Measurements from ENCODE around the gene RALGDS.
"Not testable (repeated sequence)": the region's sequence is repeated elsewhere in the genome, so short reads cannot be mapped to it uniquely, and the experiment has no call there.

RALGDS gene

GRCh38 chr9:133103987-133104505, 17.0 kb downstream of the RALGDS start:
- DNase-seq, result no peak

GRCh38 chr9:133103183-133103986, 17.7 kb downstream of the RALGDS start:
- DNase-seq, result peak; percentile 21

- DNase-seq, result no peak
Measured at GRCh38 chr9:133102190-133103021, 18.6 kb downstream of the RALGDS start.

- no peak for DNase-seq
Measured at GRCh38 chr9:133101356-133102189, 19.5 kb downstream of the RALGDS start.

- DNase-seq, result no peak
Measured at GRCh38 chr9:133100506-133101355, 20.3 kb downstream of the RALGDS start.

- no peak for DNase-seq
Measured at GRCh38 chr9:133099726-133100505, 21.1 kb downstream of the RALGDS start.

- DNase-seq, result no peak
Measured at GRCh38 chr9:133098871-133099270, 22.2 kb downstream of the RALGDS start.

GRCh38 chr9:133098104-133098754, 22.8 kb downstream of the RALGDS start:
- DNase-seq, result no peak

- DNase-seq, result no peak
Measured at GRCh38 chr9:133094842-133095393, 26.1 kb downstream of the RALGDS start.

GRCh38 chr9:133094351-133094750, 26.7 kb downstream of the RALGDS start:
- not testable (repeated sequence) for DNase-seq

- DNase-seq, result no peak
Measured at GRCh38 chr9:133090752-133091385, 30.2 kb downstream of the RALGDS start.

GRCh38 chr9:133090187-133090586, 30.9 kb downstream of the RALGDS start:
- DNase-seq, result no peak

- DNase-seq, result peak; percentile 63
Measured at GRCh38 chr9:133089271-133089671, 31.8 kb downstream of the RALGDS start.

GRCh38 chr9:133088756-133089155, 32.3 kb downstream of the RALGDS start:
- DNase-seq, result no peak

- DNase-seq, result no peak
Measured at GRCh38 chr9:133088146-133088750, 32.8 kb downstream of the RALGDS start.

GRCh38 chr9:133087429-133088145, 33.5 kb downstream of the RALGDS start:
- no peak for DNase-seq

- no peak for DNase-seq
Measured at GRCh38 chr9:133086894-133087293, 34.1 kb downstream of the RALGDS start.

- DNase-seq, result not testable (repeated sequence)
Measured at GRCh38 chr9:133086212-133086860, 34.7 kb downstream of the RALGDS start.

All from NCI-H1436 (cell line).